SK-MEL-5 (cell line): ENCODE measurements around the gene EPHB2. TPM values are rescaled to one million over a fixed set of nuclear protein-coding genes. Genes with fewer than 3 reads are reported as not detected.

Source experiments
- DNase-seq: peaks from one replicate; pipeline ENCODE4 v3.0.0-alpha.2; 2016; ENCODE audit warnings: low read depth, low spot score
- in situ Hi-C: cut with HindIII; loops from 2 replicates; pipeline ENCODE4 v1.10.0; 2016; ENCODE audit warnings: low sequenced_read_pairs, high pct_unique_total_duplicates, low pct_unique_long_range_greater_than_20kb
- total RNA-seq: library from RNA; depleted of rRNA; stranded (reverse); fragments of >200 nt; shearing (Covaris generic); gene quantifications from 2 replicates; pipeline ENCODE4 v1.2.3, GENCODE V29; 2014

Gene EPHB2
- total RNA-seq, 1 experiment from 2014 or later: 1.3 TPM

DNA sequence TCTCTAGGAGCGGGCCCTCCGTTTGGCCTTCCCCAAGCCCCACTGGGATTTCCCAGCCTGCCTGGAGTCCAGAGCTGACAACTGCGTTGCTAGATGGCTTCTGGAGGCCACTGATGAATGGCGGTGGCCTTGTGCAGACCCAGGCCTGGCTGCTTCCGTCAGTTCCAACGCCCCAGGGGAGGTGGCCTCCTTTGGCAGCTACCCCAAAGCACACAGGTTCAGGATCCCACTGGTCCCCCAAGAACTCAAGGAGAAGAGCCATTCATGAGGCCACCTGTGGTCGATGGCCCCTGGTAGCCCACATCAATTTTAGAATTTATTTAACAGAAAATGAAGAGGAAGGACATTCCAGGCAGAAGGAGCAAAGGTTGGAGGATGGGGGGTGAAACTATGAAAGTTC is 176.9 kb downstream of the EPHB2 start:
- no peak for DNase-seq
- in situ Hi-C loops: no loop called here

DNA sequence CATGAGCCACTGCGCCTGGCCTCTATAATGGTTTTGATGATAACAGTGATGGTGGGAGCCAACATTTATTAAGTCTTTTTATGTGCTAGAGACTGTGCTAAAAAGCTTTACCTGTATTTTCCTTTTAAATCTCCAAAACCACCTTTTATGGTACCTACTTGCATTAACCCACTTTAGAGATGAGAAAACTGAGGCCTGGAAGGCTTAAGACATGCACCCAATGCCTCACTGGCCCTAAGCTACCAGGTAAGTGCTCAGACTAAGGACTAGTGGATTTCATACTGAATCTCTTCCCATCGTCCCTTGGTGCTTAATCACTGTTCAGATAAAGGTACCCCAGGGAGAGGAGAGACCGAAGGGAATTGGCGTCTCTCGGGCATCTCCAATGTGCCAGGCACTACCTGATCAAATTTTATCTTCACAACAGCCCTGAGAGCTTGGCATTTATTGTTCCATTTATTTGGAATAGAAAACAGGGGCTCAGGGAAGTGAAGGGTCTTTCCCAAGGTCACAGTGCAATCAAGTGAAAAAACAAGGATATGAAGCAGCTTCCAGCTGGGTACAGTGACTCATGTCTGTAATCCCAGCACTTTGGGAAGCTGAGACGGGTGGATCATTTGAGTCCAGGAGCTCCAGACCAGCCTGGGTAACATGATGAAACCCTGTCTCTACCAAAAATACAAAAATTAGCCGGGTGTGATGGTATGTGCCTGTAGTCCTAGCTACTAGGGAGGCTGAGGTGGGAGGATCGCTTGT is 177.9 kb downstream of the EPHB2 start:
- DNase-seq: no peak
- in situ Hi-C loops: no loop called here

DNA sequence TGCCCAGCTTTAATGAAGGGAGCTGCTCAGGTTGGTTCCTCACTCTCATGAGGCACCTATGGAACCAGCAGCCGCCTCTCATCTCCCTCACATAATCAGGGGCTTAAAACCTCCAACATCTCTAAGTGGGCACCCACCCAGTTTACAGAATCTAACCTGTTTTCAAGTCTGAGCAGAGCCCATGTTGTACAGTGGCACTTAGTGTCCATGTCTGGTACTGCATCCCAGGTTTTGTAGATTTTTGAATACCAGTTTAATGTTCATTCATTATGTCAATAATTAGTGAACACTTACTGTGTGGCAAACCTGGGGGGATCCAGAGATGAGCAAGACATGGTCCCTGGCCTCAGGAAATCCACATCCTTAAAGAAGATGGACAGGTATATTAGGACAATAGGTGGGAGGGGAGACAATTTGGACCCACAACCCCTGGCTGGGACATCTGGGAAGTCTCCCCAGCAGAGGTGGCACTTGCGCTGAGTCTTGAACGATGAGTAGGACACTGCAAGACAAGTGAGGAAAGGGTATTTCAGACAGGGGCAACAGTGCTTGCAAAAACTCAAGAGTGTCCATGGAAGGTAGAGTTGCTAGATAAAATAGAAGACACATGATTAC is 178.7 kb downstream of the EPHB2 start:
- in situ Hi-C loops: no loop called here
- peak; percentile 43 for DNase-seq

DNA sequence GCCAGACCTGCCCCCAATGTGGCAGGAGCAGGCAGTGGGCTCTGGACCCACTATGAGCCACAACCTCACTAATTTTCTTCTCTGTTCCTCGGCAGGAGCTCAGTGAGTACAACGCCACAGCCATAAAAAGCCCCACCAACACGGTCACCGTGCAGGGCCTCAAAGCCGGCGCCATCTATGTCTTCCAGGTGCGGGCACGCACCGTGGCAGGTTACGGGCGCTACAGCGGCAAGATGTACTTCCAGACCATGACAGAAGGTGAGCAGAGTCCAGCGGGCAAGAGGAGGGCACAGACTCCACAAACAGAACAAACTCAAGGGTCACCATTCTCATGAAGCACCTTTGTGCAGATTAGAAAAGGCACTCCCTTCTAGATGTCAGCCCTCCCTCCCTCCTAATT is 182.2 kb downstream of the EPHB2 start:
- in situ Hi-C loops: no loop called here
- DNase-seq: no peak

DNA sequence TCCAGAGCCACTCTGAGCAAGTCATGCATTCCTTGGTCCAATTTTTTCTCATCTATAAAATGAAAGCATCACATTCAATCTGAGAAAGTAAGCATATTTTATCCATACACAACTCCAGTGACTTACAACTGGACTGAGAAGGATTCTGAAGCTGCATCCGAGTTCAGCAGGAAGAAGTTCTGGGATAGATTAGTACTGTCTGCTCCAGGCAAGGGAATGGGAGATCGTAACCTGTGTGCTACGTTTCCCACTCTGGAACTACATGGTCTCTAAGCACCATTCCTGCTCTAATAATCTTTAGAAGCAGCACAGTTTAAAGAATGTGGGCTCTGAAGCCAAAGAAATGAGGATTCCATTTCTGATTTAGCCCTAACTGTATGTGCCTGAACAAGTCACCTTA is 182.7 kb downstream of the EPHB2 start:
- no peak for DNase-seq
- in situ Hi-C loops: no loop called here

DNA sequence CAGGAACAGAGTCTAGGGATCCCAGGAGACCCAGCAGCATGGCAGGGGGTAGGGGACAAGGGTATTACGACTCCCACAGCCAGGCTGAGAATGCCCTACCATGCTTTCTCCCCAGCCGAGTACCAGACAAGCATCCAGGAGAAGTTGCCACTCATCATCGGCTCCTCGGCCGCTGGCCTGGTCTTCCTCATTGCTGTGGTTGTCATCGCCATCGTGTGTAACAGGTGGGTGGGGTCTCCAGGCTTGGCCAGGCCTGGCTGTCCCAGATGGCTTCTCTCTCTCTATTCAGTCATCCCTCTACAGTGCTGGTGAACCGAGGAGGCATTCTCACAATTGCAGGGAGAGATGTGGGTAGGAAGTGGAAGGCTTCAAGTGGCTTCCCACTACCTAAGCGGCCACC is 184.7 kb downstream of the EPHB2 start:
- in situ Hi-C loops: no loop called here
- no peak for DNase-seq

DNA sequence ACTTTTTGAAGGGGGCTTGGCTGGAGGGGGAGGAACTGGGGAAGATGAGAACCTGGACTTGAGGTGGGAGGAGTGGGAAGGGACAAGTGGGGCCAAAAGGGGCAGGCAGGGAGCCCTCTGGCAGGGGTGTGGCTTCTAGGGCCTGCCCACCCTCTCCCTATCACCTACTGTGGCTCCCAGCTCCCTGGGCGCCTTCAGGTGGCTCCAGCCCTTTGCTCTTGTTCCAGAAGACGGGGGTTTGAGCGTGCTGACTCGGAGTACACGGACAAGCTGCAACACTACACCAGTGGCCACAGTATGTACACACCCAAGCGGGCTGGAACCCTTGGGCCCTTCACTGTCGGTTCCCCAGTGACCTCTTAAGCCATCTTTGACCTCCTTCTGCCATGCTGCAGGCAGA is 185.5 kb downstream of the EPHB2 start:
- in situ Hi-C loops: no loop called here
- DNase-seq: no peak

DNA sequence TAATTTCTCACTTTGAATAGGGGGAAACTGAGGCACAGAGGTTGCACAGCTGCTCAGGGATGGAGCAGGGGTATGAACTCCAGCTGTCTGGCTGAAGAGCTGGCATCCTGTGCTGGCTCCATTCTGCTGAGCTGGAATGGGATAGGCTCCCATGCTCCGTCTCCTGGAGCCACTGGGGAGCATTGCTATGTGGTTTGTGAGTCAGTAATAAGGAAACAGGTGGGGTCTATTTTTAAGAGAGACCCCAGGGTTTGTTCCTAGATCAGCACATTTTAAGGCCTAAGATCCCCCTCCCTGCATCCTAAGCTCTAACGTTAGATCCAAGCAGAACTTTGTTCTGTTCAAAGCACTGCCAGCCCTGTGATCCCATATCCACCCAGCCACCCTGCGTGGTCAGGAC is 189.8 kb downstream of the EPHB2 start:
- DNase-seq: no peak
- in situ Hi-C loops: no loop called here

DNA sequence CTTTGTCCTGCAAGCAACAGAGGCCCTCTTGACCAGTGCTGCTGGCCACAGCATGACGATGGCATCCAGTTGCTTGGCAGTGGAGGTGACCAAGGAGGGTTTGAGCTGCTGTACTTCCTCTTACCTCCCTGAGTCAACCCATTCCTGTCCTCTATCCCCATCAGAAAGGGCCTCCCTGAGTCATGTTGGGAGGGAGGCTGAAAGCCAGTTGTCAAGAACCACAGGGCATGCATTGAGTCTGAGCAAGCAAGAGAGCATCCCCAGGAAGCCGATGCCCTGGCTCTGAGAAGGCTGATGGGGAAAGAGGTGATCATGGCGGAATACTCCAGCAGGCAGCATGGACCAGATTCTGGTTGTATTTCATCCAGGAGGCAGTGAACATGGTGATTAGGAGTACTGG is 192.5 kb downstream of the EPHB2 start:
- in situ Hi-C loops: no loop called here
- DNase-seq: no peak

DNA sequence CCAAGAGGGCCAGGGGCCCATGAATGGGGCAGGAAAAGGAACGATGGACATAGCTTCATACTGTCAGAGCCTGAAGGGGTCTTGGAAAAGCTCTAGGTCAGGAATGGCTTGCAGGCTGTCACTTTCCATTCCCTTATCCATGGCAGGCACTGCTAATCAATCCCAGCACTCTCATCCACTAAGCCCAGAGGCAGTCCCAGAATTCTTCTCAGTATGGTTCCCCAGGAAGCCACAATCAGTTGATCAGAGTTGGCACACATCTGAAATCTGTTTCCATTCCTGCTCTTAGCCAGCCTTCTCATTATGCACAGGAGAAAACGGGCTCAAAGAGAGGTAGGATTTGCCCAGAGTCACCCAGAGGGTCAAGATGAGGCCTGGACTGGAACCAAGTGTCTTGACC is 196.3 kb downstream of the EPHB2 start:
- in situ Hi-C loops: no loop called here

DNA sequence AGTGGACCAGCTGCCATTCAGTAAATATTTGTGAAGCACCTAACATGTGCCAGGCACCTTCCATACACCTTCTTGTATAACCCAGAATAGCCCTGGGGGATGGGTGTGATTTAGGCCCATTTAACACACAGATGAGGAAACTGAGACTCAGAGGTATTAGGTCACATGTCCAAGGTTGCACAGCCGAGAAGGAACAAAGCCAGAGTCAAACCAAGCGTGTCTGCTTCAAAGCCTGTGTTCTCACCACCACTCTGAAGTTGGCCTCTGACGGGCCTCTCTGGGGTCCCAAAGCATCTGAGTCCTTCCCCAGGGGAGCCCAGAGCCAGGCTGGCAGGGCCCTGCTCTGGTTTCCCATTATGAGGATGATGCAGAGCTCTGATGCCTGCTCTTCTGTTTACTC is 196.9 kb downstream of the EPHB2 start:
- DNase-seq: no peak
- in situ Hi-C loops: no loop called here

More for the DNA sequence above, 196.3 kb downstream of the EPHB2 start:
- no peak for DNase-seq

DNA sequence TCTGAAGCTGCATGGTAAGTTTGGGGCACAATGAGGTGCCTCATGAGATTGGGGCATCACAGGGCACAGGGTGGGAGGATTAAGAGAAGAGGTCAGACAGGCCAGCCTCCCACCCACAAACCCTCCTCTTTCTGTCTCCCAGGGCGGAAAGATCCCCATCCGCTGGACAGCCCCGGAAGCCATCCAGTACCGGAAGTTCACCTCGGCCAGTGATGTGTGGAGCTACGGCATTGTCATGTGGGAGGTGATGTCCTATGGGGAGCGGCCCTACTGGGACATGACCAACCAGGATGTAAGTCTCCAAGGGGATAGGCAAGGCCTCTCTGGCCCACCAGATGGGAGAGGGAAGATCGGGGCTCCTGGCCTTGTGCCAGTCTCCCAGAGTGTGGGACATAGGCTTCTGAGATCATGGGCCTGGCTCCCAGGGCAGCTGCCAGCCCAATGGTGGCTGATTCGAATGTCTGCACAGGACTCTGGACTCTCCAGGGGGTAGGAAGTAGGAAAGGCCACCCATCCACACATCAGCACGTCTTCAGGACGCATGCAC is 198.3 kb downstream of the EPHB2 start:
- DNase-seq: no peak
- in situ Hi-C loops: no loop called here

DNA sequence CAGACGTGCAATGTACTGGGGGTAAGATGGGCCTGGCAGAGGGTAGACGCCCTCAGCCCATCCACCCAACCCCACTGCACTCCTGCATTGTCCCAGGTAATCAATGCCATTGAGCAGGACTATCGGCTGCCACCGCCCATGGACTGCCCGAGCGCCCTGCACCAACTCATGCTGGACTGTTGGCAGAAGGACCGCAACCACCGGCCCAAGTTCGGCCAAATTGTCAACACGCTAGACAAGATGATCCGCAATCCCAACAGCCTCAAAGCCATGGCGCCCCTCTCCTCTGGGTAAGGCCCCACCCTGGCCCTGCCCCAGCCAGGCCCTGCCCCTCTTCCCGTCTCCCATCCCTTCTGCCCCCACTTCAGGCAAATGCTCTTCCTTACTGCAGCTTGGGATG is 199.6 kb downstream of the EPHB2 start:
- DNase-seq: no peak
- in situ Hi-C loops: no loop called here

DNA sequence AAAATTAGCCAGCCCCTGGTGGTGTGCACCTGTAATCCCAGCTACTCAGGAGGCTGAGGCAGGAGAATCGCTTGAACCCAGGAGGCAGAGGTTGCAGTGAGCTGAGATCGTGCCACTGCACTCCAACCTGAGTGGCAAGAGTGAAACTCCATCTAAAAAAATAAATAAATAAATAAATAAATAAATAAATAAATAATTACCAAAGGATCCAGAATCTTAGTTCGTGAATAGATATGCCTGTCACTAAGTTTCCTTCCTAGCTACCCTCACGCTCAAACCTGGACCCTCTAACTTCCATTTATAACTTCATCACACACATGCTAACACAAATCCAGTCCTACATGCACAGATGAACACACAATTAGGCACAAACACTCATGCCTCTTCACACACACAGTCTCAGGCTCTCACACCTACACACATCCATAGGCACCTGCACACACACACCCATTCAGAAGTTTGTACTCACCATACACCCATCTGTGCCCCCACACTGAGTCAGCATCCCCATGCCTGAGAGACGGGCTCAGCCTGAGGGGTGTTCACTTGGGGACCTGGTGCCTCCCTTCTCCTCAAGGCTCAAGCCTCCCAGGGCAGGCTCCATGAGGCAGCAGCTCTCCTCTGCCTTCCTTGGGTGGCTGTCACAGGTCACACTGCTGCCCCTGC is 200.5 kb downstream of the EPHB2 start:
- no peak for DNase-seq
- in situ Hi-C loops: no loop called here

DNA sequence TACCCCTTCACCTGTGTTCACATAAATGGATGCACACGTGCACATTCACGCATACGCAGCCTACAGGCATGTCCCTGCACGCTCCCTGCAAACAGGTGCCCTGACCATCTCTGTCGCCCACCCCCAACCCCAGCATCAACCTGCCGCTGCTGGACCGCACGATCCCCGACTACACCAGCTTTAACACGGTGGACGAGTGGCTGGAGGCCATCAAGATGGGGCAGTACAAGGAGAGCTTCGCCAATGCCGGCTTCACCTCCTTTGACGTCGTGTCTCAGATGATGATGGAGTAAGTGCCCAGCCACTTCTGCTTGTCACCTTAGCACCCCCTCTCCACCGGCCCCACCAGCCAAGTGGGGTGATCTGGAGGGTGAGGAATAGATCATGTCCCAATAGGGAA is 201.7 kb downstream of the EPHB2 start:
- no peak for DNase-seq
- in situ Hi-C loops: no loop called here

DNA sequence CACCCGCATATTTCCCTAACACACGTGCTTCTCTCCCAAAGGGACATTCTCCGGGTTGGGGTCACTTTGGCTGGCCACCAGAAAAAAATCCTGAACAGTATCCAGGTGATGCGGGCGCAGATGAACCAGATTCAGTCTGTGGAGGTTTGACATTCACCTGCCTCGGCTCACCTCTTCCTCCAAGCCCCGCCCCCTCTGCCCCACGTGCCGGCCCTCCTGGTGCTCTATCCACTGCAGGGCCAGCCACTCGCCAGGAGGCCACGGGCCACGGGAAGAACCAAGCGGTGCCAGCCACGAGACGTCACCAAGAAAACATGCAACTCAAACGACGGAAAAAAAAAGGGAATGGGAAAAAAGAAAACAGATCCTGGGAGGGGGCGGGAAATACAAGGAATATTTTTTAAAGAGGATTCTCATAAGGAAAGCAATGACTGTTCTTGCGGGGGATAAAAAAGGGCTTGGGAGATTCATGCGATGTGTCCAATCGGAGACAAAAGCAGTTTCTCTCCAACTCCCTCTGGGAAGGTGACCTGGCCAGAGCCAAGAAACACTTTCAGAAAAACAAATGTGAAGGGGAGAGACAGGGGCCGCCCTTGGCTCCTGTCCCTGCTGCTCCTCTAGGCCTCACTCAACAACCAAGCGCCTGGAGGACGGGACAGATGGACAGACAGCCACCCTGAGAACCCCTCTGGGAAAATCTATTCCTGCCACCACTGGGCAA is 202.9 kb downstream of the EPHB2 start:
- DNase-seq: no peak
- in situ Hi-C loops: no loop called here

DNA sequence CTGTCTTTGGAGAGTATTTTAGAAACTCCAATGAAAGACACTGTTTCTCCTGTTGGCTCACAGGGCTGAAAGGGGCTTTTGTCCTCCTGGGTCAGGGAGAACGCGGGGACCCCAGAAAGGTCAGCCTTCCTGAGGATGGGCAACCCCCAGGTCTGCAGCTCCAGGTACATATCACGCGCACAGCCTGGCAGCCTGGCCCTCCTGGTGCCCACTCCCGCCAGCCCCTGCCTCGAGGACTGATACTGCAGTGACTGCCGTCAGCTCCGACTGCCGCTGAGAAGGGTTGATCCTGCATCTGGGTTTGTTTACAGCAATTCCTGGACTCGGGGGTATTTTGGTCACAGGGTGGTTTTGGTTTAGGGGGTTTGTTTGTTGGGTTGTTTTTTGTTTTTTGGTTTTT is 203.5 kb downstream of the EPHB2 start:
- no peak for DNase-seq
- in situ Hi-C loops: no loop called here

DNA sequence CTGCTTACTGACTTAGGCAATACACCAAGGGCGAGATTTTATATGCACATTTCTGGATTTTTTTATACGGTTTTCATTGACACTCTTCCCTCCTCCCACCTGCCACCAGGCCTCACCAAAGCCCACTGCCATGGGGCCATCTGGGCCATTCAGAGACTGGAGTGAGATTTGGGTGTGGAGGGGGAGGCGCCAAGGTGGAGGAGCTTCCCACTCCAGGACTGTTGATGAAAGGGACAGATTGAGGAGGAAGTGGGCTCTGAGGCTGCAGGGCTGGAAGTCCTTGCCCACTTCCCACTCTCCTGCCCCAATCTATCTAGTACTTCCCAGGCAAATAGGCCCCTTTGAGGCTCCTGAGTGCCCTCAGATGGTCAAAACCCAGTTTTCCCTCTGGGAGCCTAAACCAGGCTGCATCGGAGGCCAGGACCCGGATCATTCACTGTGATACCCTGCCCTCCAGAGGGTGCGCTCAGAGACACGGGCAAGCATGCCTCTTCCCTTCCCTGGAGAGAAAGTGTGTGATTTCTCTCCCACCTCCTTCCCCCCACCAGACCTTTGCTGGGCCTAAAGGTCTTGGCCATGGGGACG is 204.1 kb downstream of the EPHB2 start:
- no peak for DNase-seq

More for the DNA sequence above, 204.1 kb downstream of the EPHB2 start:
- in situ Hi-C loops: no loop called here
